HG03060 (cell line): ENCODE data around the gene ISLR.

Experiments used
- ATAC-seq: cut with Tn5 transposase; IDR thresholded peaks from one replicate; pipeline ENCODE4 v1.9.1; 2021; ENCODE audit warnings: low read depth, moderate number of reproducible peaks; ENCODE audit not compliant: unreplicated experiment

The ISLR gene

DNA sequence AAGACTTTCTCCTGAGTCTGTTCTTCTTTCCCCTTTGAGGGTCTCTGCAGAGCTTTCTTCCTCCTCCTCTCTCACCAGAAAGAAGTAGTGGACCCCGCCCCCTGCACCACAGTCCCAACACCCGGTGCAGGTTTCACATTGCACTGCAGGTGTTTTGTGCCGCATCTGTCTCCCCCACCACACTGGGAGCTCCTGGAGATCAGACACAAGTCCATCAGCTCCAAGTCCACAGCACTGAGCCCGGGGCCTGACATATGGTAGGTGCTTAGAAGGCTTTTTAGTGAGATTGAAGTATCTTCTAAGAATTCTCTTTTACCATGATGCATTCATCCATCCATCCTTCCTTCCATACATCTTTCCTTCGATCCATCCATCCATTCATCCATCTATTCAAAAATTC, 19.2 kb downstream of the ISLR start:
- no peak for ATAC-seq

DNA sequence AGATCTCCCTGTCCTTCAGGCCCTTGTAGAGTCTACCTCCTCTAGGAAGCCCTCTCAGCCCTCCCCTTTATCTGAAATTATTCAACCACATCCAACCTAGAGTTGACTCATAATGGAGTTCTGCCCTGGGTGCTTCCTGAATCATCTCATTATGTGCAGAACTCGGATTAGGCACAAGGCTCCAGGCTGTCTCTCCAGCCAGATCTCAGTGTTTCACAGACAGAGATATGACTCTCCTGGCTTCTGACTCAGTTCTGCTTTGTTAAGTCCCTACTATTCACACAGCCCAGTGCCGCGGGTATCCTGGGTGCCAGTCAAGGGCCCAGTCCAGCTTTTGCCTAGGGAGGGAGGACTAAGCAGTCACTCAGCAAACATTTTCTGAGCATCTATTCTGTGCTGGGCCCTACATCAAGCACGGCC, 19.8 kb downstream of the ISLR start:
- ATAC-seq: no peak

DNA sequence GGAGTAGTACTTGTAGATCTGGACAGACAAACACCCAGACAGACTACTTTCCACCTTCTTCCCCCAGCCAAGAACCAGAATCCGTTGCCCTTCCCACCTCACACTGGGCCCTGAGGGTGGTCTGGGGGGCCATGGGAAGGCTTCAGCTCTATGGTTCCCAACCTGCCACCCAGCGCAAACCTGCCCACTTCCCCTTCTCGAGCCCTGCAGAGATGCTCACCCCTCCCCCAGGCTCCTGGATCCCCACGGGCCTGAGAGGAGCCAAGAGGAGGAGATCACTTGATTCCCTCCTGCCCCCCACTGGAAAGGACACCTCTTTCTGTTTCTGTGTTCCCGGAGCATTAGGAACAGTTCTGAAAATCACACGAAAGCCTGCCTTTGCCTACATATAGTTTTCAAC, 20.4 kb downstream of the ISLR start:
- ATAC-seq: no peak

DNA sequence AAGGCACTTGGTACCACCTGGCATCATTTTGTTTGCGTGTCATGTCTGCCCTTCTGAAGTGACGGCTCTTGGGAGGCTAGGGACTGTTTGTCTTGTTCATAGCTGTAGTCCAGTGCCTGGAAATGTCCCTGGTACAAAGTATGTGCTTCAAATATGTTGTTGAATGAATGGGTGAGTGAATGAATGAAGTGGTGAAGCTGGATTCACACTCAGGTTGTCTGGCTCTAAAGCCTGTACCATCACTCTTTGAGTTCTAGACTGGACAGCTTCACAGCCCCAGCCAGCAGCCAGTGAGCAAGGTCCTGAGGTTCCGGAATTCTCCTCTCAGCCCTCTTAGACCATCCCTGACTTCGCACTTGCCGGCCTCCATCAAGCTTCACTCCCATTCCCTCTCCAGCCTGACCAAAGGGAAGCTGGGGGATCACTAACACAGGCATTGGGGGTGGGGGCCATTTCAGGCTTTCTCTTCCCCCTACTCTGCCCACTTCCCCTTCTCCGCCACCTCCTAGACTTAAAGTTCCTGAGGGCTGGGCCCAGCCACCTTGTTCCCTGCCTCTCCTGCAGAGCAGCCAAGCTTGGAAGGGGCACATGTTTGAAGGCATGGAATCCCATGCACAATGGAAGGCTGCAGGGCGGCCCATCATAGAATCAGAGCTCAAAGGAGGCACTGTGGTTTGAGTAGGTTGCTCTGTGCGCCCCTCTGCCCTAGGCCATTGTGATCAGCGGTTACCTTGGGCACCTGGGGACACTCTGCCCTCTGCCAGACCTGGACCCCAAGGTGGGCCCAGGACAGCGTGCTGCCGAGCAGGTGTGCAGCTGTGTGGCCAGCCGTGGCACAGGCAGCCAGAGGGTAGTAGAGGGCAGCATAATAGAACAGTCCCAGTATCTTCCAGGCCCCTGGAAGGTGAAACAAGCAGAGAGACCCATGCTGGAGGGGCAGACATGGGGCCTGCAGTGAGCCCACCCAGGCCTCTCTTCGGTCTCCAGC, 21.4 kb downstream of the ISLR start:
- ATAC-seq: no peak

DNA sequence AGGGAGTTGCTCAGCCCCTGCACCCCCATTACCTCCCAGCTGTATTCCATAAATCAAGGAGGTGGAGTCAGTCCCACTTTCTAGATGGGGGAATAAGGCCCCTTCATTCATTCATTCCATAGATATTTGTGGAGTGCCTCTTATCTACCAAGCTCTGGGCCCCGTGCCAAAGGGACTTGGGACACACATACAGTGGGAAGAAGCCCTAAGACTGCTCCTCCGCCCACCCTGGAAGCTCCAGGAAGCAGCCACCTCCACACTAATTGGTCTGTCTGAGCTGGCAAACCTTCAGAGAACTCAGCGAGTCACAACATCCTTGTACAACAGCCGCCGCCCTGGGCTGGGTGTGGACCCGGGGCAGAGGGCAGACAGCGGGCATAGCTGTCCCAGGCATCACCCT, 22.7 kb downstream of the ISLR start:
- ATAC-seq: no peak

DNA sequence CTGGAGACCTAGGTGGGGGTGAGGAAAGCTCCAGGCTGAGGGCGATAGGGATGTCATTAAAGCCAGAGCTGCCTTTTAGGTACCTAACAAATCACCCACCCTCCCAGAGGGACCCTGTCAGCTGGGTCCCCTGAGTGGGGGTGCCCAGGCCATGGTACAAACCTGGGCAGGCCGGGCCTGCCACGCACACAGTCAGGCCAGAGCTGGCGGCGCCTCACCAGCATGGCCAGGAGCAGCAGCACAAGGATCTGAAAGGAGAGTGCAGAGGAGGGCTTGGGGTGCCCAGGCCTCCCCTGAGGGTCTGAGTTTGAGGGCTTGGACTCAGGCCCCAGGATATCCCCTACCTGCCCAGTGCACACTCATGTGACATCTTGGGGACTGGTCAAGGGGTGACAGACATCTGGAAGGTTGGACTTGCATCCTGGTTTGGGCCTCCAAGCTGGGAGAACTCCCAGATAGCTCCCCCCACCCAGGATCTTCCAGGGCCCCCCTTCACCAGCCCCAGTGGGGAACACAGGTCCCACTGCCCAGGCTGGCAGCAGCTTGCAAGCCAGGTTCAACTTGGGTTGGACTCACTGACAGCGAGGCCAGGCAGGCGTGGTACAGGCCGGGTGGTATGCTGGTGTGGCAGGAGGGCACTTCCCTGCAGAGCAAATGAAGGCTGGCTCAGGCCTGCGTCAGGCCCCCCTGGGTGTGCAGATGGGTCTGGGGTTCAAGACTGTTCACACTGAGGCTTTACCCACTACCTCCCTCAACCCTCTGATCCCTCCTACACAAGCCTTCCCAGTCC, 23.9 kb downstream of the ISLR start:
- no peak for ATAC-seq

DNA sequence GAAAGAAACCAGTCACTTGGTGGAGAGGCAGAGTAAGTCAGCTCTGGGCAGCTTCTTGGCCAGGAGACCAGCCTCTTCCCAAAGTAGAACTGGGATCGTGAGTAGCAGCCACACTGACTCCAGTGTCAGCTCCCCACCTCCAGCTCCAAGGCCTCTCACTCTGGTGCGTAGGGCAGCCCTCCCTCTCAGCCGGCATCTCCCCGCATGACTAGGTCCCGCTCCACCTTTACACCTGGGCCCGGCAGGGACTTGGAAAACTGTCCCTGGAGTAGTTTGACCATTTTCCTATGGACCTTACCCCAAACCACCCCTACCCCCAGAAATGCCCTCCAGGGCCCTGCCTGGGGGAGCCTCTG, 25.8 kb downstream of the ISLR start:
- ATAC-seq: no peak

DNA sequence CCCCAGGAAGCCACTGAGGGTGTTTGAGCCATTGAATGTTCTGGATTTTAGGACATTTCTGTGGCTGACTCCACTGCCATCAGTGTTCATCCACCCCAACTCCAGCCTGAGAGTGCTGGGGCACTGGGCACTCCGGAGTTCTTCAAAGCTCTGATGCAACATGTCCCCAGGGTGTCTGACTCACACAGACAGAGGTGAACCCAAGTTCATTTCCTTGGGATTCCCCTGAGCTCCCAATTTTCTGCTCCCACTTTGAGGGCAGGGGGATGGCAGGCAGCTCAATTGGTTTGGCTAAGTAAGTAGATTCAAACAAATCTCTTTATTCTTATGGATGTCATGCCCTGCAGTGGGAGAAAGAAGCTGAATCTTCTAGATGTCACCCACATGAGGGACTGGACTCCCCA, 26.9 kb downstream of the ISLR start:
- ATAC-seq: no peak

DNA sequence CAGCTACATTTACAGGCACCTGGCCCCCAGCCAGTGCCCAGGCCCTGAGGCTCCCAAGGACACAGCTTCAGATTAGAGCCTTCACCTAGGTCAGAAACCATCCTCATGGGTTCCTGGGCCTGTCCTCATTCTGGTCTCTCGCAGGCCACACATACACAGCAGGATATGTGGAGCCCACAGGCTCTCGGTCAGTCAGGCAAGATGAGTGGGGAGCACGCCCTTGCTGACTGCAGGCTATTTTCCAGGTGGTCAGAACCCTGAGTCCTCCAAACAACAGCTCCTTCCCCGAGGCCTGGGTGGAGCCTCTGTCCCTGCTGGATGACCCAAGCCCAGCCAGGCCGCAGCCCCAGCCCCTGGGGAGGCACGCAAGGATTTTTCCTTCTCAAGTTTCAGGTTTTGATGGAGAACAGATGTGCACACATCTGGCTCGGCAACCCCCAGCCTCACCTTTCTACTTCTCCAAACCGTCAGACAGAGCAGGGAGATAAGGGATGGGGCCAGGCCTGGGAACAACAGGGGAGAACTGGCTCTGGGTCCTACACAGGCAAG, 27.4 kb downstream of the ISLR start:
- no peak for ATAC-seq

DNA sequence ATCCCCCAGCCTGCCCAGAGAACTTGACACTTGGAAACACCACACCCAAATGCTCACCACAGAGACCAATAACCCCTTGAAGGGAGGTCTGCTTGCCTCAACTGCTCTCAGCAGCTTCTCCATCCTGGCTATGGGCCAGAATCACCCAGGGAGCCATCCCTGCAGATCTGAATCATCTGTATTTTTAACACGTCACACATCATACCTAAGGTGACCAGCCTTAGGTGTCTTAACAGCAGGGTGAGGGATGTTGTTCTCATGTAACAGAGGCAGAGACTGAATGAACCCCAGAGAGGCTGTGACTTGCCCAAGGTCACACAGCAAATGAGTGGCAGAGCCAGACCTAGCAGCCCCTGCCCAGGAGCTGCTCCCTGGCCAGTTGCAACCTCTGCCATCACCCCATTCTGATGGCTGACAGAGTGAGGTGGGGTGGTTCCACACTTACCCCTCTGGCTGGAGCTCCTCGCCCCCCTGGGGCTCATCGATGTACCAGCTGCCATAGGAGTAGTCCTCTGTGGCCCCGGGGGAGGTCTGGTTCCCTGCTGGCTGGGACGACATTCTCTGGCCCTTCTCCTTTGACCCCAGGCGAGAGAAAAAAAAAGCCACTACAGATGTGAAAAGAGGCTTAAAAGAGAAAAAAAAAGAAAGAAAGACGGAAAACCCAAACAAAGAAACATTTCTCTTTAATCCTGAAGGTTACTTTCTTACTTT, 28.4 kb downstream of the ISLR start:
- ATAC-seq: no peak

DNA sequence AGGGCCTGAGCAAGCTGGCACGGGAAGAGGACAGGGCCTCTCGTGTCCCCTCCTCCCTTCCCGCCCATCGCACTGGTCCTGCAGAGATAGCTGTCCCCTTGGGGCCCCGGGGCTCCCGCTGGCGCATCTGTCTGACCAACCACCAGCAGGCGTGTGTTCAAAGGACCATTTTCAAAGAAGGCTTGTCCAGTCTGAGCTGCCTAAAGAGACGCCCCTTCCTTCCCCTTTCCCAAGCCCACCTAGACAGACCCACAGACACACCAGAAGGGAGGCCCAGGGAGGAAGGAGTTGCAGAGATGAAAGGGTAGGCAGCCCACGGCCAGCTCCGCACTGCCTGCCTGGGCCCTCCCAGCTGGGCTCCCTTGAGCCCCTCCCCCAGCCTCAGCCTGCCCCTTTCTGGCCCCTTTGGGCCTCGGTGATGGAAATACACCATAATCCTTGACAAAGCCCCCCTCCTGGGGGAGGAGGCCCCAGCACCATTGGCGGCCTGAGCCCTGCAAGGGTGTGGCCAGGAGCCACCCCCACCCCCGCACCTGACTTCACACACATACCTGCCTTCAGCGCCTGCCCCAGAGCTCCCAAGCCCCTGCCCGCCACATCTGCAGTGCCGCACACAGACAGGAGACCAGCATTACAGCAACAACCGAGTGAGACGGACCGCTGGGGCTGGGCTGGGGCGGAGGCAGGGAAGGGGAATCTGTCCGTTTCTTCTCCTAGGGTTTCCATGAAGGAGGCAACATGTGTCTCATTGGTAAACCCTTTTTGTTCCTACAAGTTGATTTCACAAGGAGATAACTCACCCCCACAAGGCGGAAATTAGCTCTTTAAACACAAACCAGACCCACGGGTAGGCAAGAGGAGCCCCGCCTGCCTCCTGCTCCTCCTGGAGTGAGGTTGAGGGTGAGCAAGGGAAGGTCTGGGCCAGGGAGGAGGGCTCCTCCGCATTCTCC, 29.2 kb downstream of the ISLR start, which contains the start of gene STRA6:
Gene STRA6, minus strand, starts transcription at position 336 of the 950 bp plus-strand sequence. CDS start 520 bp downstream, outside the sequence.
- ATAC-seq: no peak

DNA sequence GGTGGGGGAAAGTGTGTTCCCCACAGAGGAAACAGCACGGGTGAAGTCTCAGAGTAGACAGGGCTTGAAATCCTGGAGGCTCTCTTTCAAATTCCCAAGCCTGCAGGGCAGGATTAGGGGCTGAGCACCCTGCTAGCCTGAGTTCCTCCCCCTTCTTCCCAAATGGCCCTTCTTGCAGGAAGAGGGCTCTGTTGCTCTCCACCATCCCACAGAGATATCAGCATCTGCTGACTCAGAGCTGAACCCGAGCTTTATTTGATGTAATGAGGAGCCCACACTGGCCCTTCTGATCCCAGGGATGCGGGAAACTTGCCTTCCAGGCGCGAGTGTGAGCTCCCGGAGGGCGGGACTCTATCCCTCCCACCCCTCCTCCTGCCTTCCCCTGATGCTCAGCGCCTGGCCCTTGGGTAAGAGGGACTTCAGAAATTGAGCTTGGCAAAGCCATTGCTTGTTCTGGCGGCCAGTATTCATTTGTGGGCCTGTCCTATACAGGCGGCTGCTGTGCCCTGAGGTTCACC, 30.5 kb downstream of the ISLR start:
- ATAC-seq: no peak

DNA sequence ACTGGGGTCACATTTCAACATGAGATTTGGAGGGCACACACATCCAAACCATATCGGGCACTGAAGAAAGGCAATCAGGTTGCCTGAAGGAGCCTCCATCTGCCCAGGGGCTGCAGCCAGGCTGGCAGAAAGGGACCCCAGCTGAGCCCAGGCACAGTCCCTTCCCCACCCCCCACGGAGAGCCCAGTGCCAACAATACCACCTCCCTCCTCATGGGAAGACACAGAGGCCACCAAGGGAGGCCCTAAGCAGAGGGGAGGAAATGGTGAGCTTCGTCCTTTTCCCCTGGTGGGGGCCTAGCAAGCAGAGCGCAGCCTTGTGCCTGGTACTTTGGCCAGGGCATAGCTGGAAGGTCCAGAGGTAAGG, 32.1 kb downstream of the ISLR start:
- no peak for ATAC-seq

DNA sequence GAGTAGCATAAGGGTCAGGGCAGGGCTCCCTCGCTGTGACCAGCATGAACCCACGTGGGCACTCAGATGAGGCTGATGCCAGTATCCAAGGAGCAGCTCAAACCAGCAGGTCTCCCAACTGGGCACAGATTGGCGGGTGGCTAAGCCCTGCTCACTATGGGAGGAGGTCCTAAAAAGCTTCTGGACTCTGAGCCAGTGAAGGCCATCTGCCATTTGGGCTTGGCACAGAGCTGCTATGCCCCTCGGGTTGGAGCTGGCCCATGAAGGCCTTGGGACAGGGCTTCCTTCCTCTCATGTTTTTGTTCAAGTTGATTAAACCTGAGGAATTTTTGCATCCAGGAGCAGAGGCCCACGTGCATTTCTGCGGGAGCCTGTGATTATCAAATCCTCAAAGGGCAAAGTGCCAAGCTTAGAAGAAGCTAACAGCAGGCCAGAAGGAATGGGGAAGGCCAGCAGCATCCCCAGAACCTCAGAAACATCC, 33.3 kb downstream of the ISLR start:
- no peak for ATAC-seq

DNA sequence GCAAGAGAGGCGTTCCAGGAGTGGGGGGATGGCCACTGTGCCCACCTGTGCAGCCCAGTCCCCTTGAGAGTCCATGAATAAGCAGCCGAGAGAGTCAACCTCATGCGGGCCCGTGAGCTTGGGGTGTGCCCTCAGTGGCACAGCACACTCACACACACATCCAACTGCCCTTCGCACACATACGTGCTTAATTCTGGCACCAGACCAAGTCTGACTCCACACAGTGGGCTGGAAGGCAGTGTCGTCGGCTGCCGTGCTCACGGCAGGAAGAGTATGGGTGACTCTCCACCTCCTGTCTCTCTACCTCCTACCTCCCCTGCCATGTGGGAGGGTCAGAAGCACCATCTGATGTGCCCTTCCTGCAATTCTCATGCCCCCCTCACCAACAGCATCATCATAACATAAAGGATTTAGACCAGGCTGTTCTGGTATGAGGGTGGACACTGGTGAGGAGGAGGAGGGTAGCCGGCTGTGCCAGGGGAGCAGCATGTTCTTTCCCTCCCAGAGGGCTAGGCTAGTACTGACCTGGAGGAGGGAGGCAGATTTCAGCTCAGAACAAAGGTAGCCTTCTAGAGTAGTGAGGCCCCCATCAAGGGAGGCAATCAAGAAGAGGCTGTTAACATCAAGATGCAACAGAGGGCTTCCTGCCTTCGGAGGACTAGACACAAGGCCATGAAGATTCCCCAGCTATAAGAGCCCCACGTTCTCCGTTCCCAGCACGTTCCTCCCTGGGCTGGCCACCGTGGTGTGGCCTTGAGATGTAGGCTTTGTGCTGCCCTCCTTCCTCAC, 34.3 kb downstream of the ISLR start:
- ATAC-seq: no peak

DNA sequence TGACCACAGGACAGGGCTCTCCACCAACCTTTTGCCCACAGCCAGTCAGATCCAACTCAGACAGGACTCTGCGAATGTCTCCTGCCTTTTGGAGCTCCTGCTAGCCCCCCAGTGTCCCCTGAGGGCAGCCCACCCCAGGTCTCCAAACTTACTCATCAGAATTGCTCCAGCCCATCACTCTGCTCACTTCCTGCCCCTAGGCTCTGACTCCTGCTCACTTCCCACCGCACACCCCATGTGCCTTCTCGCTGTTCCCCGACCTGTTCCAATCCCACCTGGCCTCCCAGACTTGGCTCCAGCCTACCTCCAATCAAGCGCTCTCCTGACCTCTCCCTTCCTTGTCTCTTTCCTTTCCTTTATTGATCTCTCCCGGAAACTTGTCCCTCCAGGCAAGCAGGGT, 35.0 kb downstream of the ISLR start:
- ATAC-seq: no peak

DNA sequence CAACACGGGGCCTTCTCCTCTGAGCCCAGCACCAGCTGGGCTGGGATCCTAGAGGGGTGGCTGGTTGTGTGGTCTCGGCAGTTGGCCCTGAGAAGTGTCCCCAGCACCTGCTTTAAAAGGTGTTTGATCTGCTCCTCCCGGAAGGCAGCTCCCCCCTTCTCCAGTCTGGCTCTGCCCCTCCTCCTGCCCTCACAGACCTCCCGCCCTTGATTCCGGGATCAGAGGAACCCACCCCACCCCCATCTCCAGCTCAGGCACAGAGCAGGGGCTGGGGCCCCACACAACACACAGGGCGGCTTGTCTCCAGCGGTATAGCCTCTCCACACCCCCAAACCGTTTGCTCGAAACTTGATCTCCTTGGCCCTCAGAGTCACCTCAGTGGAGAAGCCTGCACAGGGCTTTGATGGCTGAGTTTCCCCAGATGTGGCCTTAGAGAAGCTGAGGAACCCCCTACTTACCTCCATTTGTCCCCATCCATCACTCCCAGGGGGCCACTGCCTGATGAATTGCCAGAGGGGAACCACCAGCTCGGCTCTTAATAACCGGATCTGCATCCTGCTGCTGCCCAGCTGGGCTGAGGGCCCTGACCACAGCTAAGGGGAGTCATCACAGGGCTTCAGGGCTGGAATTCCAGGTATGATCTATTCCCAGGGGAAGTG, 35.5 kb downstream of the ISLR start:
- no peak for ATAC-seq

DNA sequence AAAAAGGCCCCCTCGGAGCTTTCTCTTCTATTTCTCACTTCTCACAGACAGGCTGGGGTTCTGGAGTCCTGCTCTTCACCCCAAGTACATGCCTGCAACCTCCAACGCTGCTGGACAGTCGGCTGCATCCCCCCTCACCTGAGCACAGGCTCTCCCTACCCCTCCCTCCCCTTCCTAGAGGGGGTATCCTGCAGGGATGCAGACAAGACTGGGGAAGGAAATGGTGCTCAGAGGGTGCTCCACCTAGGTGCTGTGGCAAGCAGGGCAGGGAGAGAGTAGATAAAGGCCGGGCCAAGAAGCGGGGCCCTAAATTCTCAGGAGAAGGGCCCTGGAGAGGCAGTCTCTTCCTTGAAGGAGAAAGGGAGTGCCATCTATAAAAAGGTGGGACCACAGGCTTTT, 36.0 kb downstream of the ISLR start:
- no peak for ATAC-seq
